HL-60 (cell line): ENCODE data around the gene SLC43A1.

Experiments
- DNase-seq, 2 experiments: peaks; one replicate each; pipeline ENCODE4 v3.0.0-alpha.2; 2010 to 2020; ENCODE audit warnings: low read depth in 1 of 2, low spot score in 1 of 2
- H3K27ac ChIP-seq: fragments of 250-450 bp; sonication (Bioruptor Pico); replicated peaks from 2 replicates; pipeline ENCODE4 v1.5.1; 2020; ENCODE audit warnings: mild to moderate bottlenecking, moderate library complexity
- H3K27me3 ChIP-seq: fragments of 250-450 bp; sonication (Bioruptor Pico); 2 replicates; pipeline ENCODE4 v1.5.1; 2021; ENCODE audit warnings: mild to moderate bottlenecking, moderate library complexity; ENCODE audit not compliant: insufficient read depth, poor library complexity, severe bottlenecking
- H3K4me3 ChIP-seq: replicated peaks from 2 replicates; pipeline ENCODE4 v1.5.1; 2011; ENCODE audit warnings: mild to moderate bottlenecking, control low read depth, low read length; ENCODE audit not compliant: insufficient read depth
- GABPA ChIP-seq: IDR thresholded peaks from 2 replicates; pipeline ENCODE4 v1.6.1; 2012; ENCODE audit warnings: low read depth
- POLR2AphosphoS5 ChIP-seq: IDR thresholded peaks from 2 replicates; pipeline ENCODE4 v1.6.1; 2012; ENCODE audit warnings: low read depth
- REST ChIP-seq: IDR thresholded peaks from 2 replicates; pipeline ENCODE4 v1.6.1; 2012; ENCODE audit warnings: low read depth; ENCODE audit not compliant: insufficient replicate concordance
- SPI1 ChIP-seq: IDR thresholded peaks from 2 replicates; pipeline ENCODE4 v1.6.1; 2012; ENCODE audit warnings: low read depth, mild to moderate bottlenecking, borderline replicate concordance
- TF ChIP-seq, protein P1 (sequence below): IDR thresholded peaks from one replicate; pipeline ENCODE4 v1.5.1; 2011; ENCODE audit warnings: low read length, control low read depth, inconsistent platforms; ENCODE audit not compliant: insufficient read depth

Gene SLC43A1

GRCh38 chr11:57487021-57487778, 28.3 kb downstream of the SLC43A1 start:
- Histone ChIP-seq H3K27ac (peak overlapping the region; percentile 86), H3K4me3 (no peak overlapping the region), H3K27me3 (no peaks in the 10 kb centered on the region)
- DNase-seq = no peak
- TF ChIP-seq POLR2AphosphoS5 (no peak; the same call in 1 of the 2 replicates), REST (no peak), GABPA (no peak), SPI1 (no peak)
- TF ChIP-seq, protein P1, sequence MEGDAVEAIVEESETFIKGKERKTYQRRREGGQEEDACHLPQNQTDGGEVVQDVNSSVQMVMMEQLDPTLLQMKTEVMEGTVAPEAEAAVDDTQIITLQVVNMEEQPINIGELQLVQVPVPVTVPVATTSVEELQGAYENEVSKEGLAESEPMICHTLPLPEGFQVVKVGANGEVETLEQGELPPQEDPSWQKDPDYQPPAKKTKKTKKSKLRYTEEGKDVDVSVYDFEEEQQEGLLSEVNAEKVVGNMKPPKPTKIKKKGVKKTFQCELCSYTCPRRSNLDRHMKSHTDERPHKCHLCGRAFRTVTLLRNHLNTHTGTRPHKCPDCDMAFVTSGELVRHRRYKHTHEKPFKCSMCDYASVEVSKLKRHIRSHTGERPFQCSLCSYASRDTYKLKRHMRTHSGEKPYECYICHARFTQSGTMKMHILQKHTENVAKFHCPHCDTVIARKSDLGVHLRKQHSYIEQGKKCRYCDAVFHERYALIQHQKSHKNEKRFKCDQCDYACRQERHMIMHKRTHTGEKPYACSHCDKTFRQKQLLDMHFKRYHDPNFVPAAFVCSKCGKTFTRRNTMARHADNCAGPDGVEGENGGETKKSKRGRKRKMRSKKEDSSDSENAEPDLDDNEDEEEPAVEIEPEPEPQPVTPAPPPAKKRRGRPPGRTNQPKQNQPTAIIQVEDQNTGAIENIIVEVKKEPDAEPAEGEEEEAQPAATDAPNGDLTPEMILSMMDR = no peak

DNA sequence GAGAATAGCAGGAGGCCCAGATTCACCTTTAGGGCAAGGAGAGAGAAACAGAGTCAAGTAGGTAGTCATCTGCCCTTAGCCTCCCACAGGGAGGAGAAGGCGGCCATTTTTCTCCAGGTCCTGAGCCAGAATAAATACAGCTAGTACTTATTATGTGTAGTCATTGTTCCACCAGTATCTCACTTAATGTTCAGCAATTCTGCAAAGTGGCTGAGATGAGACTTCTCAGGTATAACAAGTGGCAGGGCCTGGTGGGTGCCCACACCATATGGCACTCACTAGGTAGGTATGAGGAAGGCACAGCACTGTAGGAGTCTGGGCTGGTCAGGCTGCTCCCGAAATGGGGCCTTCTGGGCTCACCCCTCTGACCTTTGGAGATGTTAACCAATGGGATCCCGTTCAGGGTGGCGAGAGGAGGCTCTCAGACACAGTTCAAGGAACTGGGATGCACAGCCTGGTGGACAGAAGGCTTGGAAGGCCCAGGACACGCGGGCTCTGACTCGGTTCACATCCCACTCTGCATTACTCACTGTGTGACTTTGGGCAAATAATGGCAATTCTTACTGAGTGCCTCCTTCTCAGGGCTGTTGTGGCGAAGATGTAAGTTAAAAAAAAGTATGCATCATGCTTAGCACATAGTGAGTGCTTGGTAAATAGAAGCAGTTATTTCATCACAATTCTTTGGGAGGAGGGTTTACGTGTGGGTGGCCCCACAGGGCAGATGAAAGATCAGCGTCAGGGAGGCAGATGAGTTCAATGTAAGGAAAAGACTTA, 30.1 kb downstream of the SLC43A1 start:
- DNase-seq = peak in 1 of 2 experiments; percentile 84
- Histone ChIP-seq H3K27me3 (no peaks in the 10 kb centered on the region), H3K4me3 (no peak overlapping the region), H3K27ac (peak overlapping the region; percentile 86)
- TF ChIP-seq REST = no peak
- TF ChIP-seq POLR2AphosphoS5 = no peak; the same call in 1 of the 2 replicates
- TF ChIP-seq SPI1 = no peak
- TF ChIP-seq, protein P1 = no peak
- TF ChIP-seq GABPA = no peak

GRCh38 chr11:57484141-57484710, 31.3 kb downstream of the SLC43A1 start:
- no peaks in the 10 kb centered on the region for H3K27me3 ChIP-seq
- peak overlapping the region; percentile 86 for H3K27ac ChIP-seq
- DNase-seq = peak; percentile 79 to 92
- no peak overlapping the region for H3K4me3 ChIP-seq
- TF ChIP-seq SPI1 (peak; percentile 99), POLR2AphosphoS5 (peak; percentile 87), GABPA (no peak), REST (no peak)
- TF ChIP-seq, protein P1 = no peak
